GM21619 (cell line): ENCODE measurements around the gene NDUFS6.
"Not testable (repeated sequence)": the region's sequence is repeated elsewhere in the genome, so short reads cannot be mapped to it uniquely, and the experiment has no call there.

Source experiments
- ATAC-seq: cut with Tn5 transposase; IDR thresholded peaks from one replicate; pipeline ENCODE4 v1.9.1; 2021; ENCODE audit not compliant: unreplicated experiment

NDUFS6 gene

GRCh38 chr5:1831257-1831656 is 30.1 kb downstream of the NDUFS6 start:
- no peak for ATAC-seq

GRCh38 chr5:1831677-1832313 is 30.6 kb downstream of the NDUFS6 start:
- no peak for ATAC-seq

- ATAC-seq, result no peak
Observed at GRCh38 chr5:1832511-1833250, 31.5 kb downstream of the NDUFS6 start.

GRCh38 chr5:1833264-1834021 is 32.2 kb downstream of the NDUFS6 start:
- no peak for ATAC-seq

GRCh38 chr5:1834022-1834551 is 32.9 kb downstream of the NDUFS6 start:
- ATAC-seq, result no peak

- ATAC-seq, result no peak
Observed at GRCh38 chr5:1834721-1835429, 33.7 kb downstream of the NDUFS6 start.

GRCh38 chr5:1835431-1835830 is 34.2 kb downstream of the NDUFS6 start:
- ATAC-seq, result no peak

GRCh38 chr5:1836176-1836890 is 35.1 kb downstream of the NDUFS6 start:
- no peak for ATAC-seq

GRCh38 chr5:1836891-1837880 is 36.0 kb downstream of the NDUFS6 start:
- no peak for ATAC-seq

- no peak for ATAC-seq
Observed at GRCh38 chr5:1838013-1838412, 36.8 kb downstream of the NDUFS6 start.

- no peak for ATAC-seq
Observed at GRCh38 chr5:1840071-1840547, 38.9 kb downstream of the NDUFS6 start.

- ATAC-seq, result no peak
Observed at GRCh38 chr5:1840741-1841521, 39.7 kb downstream of the NDUFS6 start.

GRCh38 chr5:1842004-1842819 is 41.0 kb downstream of the NDUFS6 start:
- no peak for ATAC-seq

GRCh38 chr5:1843761-1844160 is 42.6 kb downstream of the NDUFS6 start:
- ATAC-seq, result not testable (repeated sequence)

- no peak for ATAC-seq
Observed at GRCh38 chr5:1844708-1845436, 43.7 kb downstream of the NDUFS6 start.

GRCh38 chr5:1845696-1846095 is 44.5 kb downstream of the NDUFS6 start:
- no peak for ATAC-seq

- no peak for ATAC-seq
Observed at GRCh38 chr5:1846583-1846982, 45.4 kb downstream of the NDUFS6 start.
